Stomach smooth muscle (tissue), 2 donors: Measurements from ENCODE around the gene ASNSD1.

Experiments
- H3K27ac ChIP-seq: one replicate; pipeline ENCODE4 v1.7.0; 2013; ENCODE audit warnings: mild to moderate bottlenecking, low read length, inconsistent platforms
- H3K27me3 ChIP-seq, 2 donors: one replicate each; pipeline ENCODE4 v1.7.0; 2013; ENCODE audit warnings: low read length in 2 of 2; ENCODE audit not compliant: insufficient read depth in 2 of 2, control insufficient read depth in 1 of 2
- H3K36me3 ChIP-seq, 2 donors: one replicate each; pipeline ENCODE4 v1.7.0; 2013; ENCODE audit warnings: low read length in 2 of 2; ENCODE audit not compliant: control insufficient read depth in 2 of 2, insufficient read depth in 2 of 2
- H3K4me1 ChIP-seq: one replicate; pipeline ENCODE4 v1.7.0; 2013; ENCODE audit warnings: low read length; ENCODE audit not compliant: control insufficient read depth, insufficient read depth
- H3K4me3 ChIP-seq, 2 donors: one replicate each; pipeline ENCODE4 v1.7.0; 2013; ENCODE audit warnings: low read length in 2 of 2
- H3K9ac ChIP-seq, 2 donors: one replicate each; pipeline ENCODE4 v1.7.0; 2013; ENCODE audit warnings: low read length in 2 of 2, mild to moderate bottlenecking in 1 of 2
- H3K9me3 ChIP-seq, 2 donors: one replicate each; pipeline ENCODE4 v1.7.0; 2013; ENCODE audit warnings: low read length in 2 of 2; ENCODE audit not compliant: control insufficient read depth in 2 of 2
- donor health status: healthy.
- donor health status: Pancreatic carcinoma.

Gene ASNSD1

GRCh38 chr2:189661148-189661956, at the start of gene ASNSD1:
Gene ASNSD1 (plus strand): TSS chr2:189661459. CDS start chr2:189666133, 4,674 bp downstream.
- Histone ChIP-seq H3K4me1 (peaks cover 11% of the 10 kb centered on the region), H3K9ac (peak within 1 kb of the TSS; percentile 94 to 99), H3K4me3 (peak within 1 kb of the TSS; percentile 89 to 97), H3K27me3 (no peaks in the 10 kb centered on the region), H3K9me3 (no peaks in the 10 kb centered on the region), H3K27ac (peak within 1 kb of the TSS; percentile 74), H3K36me3 (peaks cover 0 to 2% of the 10 kb centered on the region in 2 donors)

- peak overlapping the region in 1 of 2 donors; percentile 41 for H3K4me3 ChIP-seq
- no peaks in the 10 kb centered on the region for H3K27me3 ChIP-seq
- H3K9me3 ChIP-seq, result no peaks in the 10 kb centered on the region
- no peak overlapping the region for H3K9ac ChIP-seq
- H3K27ac ChIP-seq, result no peak overlapping the region
- no peaks in the 10 kb centered on the region for H3K36me3 ChIP-seq
- H3K4me1 ChIP-seq, result no peaks in the 10 kb centered on the region
Observed at GRCh38 chr2:189613077-189613636, 48.1 kb upstream of the ASNSD1 start.

GRCh38 chr2:189613650-189614420, 47.4 kb upstream of the ASNSD1 start:
- H3K27ac ChIP-seq, result no peak overlapping the region
- H3K4me3 ChIP-seq, result peak overlapping the region in 1 of 2 donors; percentile 41

GRCh38 chr2:189614585-189614984, 46.7 kb upstream of the ASNSD1 start:
- Histone ChIP-seq H3K27ac (no peak overlapping the region), H3K9ac (no peak overlapping the region), H3K27me3 (no peaks in the 10 kb centered on the region), H3K9me3 (no peaks in the 10 kb centered on the region), H3K4me1 (no peaks in the 10 kb centered on the region), H3K36me3 (no peaks in the 10 kb centered on the region), H3K4me3 (no peak overlapping the region)

More at GRCh38 chr2:189613650-189614420, 47.4 kb upstream of the ASNSD1 start:
- H3K9me3 ChIP-seq, result no peaks in the 10 kb centered on the region
- H3K9ac ChIP-seq, result no peak overlapping the region
- H3K36me3 ChIP-seq, result no peaks in the 10 kb centered on the region
- no peaks in the 10 kb centered on the region for H3K4me1 ChIP-seq
- H3K27me3 ChIP-seq, result no peaks in the 10 kb centered on the region

GRCh38 chr2:189618197-189618596, 43.1 kb upstream of the ASNSD1 start:
- Histone ChIP-seq H3K27me3 (no peaks in the 10 kb centered on the region), H3K36me3 (no peaks in the 10 kb centered on the region), H3K27ac (no peak overlapping the region), H3K4me1 (no peaks in the 10 kb centered on the region), H3K9ac (no peak overlapping the region), H3K9me3 (no peaks in the 10 kb centered on the region), H3K4me3 (no peak overlapping the region)

- Histone ChIP-seq H3K4me3 (no peak overlapping the region), H3K4me1 (no peaks in the 10 kb centered on the region), H3K9me3 (no peaks in the 10 kb centered on the region), H3K9ac (no peak overlapping the region), H3K36me3 (no peaks in the 10 kb centered on the region), H3K27ac (no peak overlapping the region), H3K27me3 (peaks cover 0 to 2% of the 10 kb centered on the region in 2 donors)
Observed at GRCh38 chr2:189621781-189622180, 39.5 kb upstream of the ASNSD1 start.

- H3K4me3 ChIP-seq, result no peak overlapping the region
- no peaks in the 10 kb centered on the region for H3K36me3 ChIP-seq
- no peak overlapping the region for H3K9ac ChIP-seq
- no peaks in the 10 kb centered on the region for H3K9me3 ChIP-seq
- H3K27ac ChIP-seq, result no peak overlapping the region
- no peaks in the 10 kb centered on the region for H3K4me1 ChIP-seq
- H3K27me3 ChIP-seq, result peaks cover 0 to 2% of the 10 kb centered on the region in 2 donors
Observed at GRCh38 chr2:189623049-189623448, 38.2 kb upstream of the ASNSD1 start.

GRCh38 chr2:189624648-189625355, 36.5 kb upstream of the ASNSD1 start:
- H3K27ac ChIP-seq, result no peak overlapping the region
- H3K9me3 ChIP-seq, result no peaks in the 10 kb centered on the region
- no peaks in the 10 kb centered on the region for H3K4me1 ChIP-seq
- no peak overlapping the region for H3K4me3 ChIP-seq
- no peaks in the 10 kb centered on the region for H3K36me3 ChIP-seq
- H3K9ac ChIP-seq, result no peak overlapping the region
- peaks cover 0 to 2% of the 10 kb centered on the region in 2 donors for H3K27me3 ChIP-seq

- Histone ChIP-seq H3K27me3 (peaks cover 0 to 2% of the 10 kb centered on the region in 2 donors), H3K9ac (no peak overlapping the region), H3K36me3 (no peaks in the 10 kb centered on the region), H3K27ac (no peak overlapping the region), H3K4me3 (no peak overlapping the region), H3K9me3 (no peaks in the 10 kb centered on the region), H3K4me1 (no peaks in the 10 kb centered on the region)
Observed at GRCh38 chr2:189625636-189626035, 35.6 kb upstream of the ASNSD1 start.

GRCh38 chr2:189627789-189628188, 33.5 kb upstream of the ASNSD1 start:
- no peaks in the 10 kb centered on the region for H3K4me1 ChIP-seq
- no peak overlapping the region for H3K9ac ChIP-seq
- no peaks in the 10 kb centered on the region for H3K36me3 ChIP-seq
- H3K9me3 ChIP-seq, result no peaks in the 10 kb centered on the region
- no peak overlapping the region for H3K27ac ChIP-seq
- H3K4me3 ChIP-seq, result no peak overlapping the region
- peaks cover 0 to 2% of the 10 kb centered on the region in 2 donors for H3K27me3 ChIP-seq
